Chondrocyte (in vitro differentiated cells): ENCODE measurements around the gene PTPRK. TPM values are rescaled to one million over a fixed set of nuclear protein-coding genes. Genes with fewer than 3 reads are reported as not detected.

Experiments used
- DNase-seq: peaks from one replicate; pipeline ENCODE4 v3.0.0; 2021; ENCODE audit warnings: mixed read lengths, low spot score
- H3K27ac Mint-ChIP-seq: one replicate; pipeline ENCODE4 v1.8.0; 2021; ENCODE audit warnings: mild to moderate bottlenecking, moderate library complexity, mixed read lengths; ENCODE audit not compliant: unreplicated experiment
- H3K27me3 Mint-ChIP-seq: 2 replicates; pipeline ENCODE4 v1.8.0; 2021; ENCODE audit warnings: low read depth, mixed read lengths
- H3K36me3 Mint-ChIP-seq: 2 replicates; pipeline ENCODE4 v1.8.0; 2021; ENCODE audit warnings: low read depth, mixed read lengths
- H3K4me1 Mint-ChIP-seq: 2 replicates; pipeline ENCODE4 v1.8.0; 2021; ENCODE audit warnings: low read depth, mild to moderate bottlenecking, mixed read lengths
- H3K4me3 Mint-ChIP-seq: one replicate; pipeline ENCODE4 v1.8.0; 2021; ENCODE audit warnings: mild to moderate bottlenecking, moderate library complexity, mixed read lengths; ENCODE audit not compliant: unreplicated experiment
- H3K9me3 Mint-ChIP-seq: 2 replicates; pipeline ENCODE4 v1.8.0; 2021; ENCODE audit warnings: low read depth, mixed read lengths
- total RNA-seq: library from RNA; stranded (reverse); gene quantifications from 3 replicates; pipeline ENCODE4 v1.2.1, GENCODE V29; 2021
- TF ChIP-seq, protein P1 (sequence below): fragments of 200-600 bp; sonication (generic); IDR thresholded peaks from 2 replicates; pipeline ENCODE4 v1.5.0; 2021; ENCODE audit warnings: antibody characterized with exemption, mild to moderate bottlenecking, moderate library complexity

PTPRK gene
- total RNA-seq, 1 donor from 2014 or later: 63.3 TPM

DNA sequence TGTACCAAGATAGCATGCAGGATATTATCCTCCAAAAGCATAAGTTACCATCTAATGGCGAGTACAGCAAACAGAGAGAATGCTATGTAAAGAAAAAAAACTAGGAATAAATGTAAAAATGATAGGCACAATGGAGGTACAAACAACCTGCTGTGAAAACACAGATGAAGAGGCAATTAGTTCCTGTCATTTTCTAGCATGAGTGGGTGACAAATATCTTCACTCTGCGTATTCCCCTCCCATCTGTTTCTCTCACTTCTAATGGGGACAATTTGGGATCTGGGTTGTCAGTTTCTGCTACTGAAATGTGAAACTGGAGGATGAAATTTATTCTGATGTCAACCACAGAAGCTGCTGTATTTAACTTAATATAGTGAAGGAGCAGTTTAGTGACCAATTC is 11.7 kb upstream of the PTPRK start:
- Mint-ChIP-seq H3K9me3 (no peaks in the 10 kb centered on the region), H3K36me3 (no peaks in the 10 kb centered on the region), H3K27ac (no peak overlapping the region), H3K4me3 (no peak overlapping the region), H3K4me1 (peaks cover 2% of the 10 kb centered on the region), H3K27me3 (no peaks in the 10 kb centered on the region)
- TF ChIP-seq, protein P1, sequence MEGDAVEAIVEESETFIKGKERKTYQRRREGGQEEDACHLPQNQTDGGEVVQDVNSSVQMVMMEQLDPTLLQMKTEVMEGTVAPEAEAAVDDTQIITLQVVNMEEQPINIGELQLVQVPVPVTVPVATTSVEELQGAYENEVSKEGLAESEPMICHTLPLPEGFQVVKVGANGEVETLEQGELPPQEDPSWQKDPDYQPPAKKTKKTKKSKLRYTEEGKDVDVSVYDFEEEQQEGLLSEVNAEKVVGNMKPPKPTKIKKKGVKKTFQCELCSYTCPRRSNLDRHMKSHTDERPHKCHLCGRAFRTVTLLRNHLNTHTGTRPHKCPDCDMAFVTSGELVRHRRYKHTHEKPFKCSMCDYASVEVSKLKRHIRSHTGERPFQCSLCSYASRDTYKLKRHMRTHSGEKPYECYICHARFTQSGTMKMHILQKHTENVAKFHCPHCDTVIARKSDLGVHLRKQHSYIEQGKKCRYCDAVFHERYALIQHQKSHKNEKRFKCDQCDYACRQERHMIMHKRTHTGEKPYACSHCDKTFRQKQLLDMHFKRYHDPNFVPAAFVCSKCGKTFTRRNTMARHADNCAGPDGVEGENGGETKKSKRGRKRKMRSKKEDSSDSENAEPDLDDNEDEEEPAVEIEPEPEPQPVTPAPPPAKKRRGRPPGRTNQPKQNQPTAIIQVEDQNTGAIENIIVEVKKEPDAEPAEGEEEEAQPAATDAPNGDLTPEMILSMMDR: no peak
- DNase-seq: no peak

DNA sequence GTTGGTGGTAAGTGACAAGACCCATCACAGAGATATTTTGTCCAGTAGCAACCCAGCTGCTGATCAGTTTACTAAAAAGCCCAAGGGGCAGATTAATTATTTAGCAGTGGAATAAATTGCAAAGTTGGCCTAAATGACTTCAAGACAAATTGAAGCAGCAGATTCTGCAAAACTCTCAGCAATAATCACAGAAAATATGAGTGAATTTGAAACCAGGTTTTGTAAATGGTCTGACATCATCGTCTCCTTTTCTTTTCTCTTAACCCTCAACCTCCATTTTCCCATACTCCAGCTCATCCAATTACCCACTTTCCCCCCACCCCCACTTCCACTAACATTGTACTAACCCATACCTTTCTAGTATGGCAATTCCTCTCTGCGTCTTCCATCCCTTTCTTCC is 11.3 kb upstream of the PTPRK start:
- Mint-ChIP-seq H3K36me3 (no peaks in the 10 kb centered on the region), H3K27ac (no peak overlapping the region), H3K9me3 (no peaks in the 10 kb centered on the region), H3K4me3 (no peak overlapping the region), H3K4me1 (peaks cover 2% of the 10 kb centered on the region), H3K27me3 (no peaks in the 10 kb centered on the region)
- DNase-seq: no peak
- TF ChIP-seq, protein P1: no peak

DNA sequence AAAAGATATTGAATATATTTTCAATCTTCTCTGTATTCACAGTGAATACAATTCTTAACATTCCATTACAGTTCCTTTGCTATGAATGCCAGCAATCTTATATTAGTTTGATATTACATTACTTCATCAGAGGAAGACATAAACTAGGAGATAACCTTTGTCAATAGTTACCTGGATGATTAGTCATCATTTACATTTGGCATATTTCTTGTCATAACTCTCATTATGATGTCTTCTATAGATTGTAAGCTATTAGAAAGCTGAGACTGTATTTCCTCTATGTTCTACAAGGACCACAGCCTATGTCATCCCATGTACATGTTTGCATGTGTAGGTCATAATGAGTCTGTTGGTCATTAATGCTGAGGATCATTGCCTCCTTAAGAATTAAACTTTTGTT is 7.8 kb upstream of the PTPRK start:
- DNase-seq: no peak
- TF ChIP-seq, protein P1: no peak
- H3K9me3 Mint-ChIP-seq: no peaks in the 10 kb centered on the region
- H3K27me3 Mint-ChIP-seq: no peaks in the 10 kb centered on the region
- H3K4me3 Mint-ChIP-seq: no peak overlapping the region
- H3K36me3 Mint-ChIP-seq: no peaks in the 10 kb centered on the region
- H3K4me1 Mint-ChIP-seq: peaks cover 2% of the 10 kb centered on the region
- H3K27ac Mint-ChIP-seq: no peak overlapping the region

DNA sequence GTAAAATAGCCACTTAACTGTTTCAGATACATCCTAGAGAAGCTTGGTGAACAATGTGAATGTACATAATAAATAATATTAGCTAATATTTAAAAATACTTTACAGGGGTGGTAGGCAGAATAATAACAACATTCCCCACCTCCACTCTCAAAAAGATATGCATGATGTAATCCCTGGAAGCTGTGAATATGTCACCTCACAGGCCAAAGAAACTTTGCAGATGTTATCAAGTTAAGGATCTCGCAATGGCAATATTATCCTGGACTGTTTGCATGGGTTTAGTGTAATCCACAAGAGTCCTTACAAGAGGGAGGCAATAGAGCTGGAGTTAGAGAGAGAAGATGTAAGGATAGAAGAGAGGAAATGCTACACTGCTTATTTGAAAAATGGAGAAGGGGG is 7.0 kb upstream of the PTPRK start:
- Mint-ChIP-seq H3K4me1 (peaks cover 2% of the 10 kb centered on the region), H3K36me3 (no peaks in the 10 kb centered on the region), H3K27me3 (no peaks in the 10 kb centered on the region), H3K27ac (no peak overlapping the region), H3K9me3 (no peaks in the 10 kb centered on the region), H3K4me3 (no peak overlapping the region)
- TF ChIP-seq, protein P1: no peak
- DNase-seq: no peak

DNA sequence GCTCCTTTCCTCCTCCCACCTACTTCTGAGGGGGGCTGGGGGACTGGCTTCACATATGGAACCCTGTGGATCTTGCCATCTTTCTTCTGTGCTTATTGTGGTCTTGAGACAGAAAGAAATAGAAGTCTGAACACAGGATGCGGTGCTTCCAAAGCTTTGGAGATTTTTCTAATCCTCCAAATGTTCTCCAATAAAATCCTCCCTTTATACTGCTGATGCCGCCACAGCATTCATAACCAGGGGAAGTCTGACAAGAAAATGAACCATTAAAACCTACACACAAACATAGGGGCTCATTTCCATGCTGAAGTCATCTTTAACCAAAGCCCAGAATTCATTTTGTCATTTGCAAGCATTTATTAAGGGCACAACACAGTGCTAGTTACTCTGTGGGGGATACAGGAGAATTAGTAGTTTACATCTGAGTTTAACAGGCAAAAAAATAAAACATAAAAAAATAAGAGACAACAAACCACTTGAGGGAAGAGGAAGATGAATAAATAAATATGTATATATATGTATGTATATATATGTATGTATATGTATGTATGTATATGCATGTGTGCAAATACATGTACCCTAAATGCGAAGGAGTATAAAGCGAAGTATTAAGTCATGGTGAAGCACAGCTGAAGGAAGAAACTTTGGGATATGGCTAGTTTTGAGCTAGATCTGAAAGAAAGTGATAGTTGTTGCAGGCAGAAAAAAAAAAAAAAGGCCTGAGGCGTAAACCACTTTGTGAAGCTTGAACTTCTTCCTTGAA is 5.9 kb upstream of the PTPRK start:
- Mint-ChIP-seq H3K27me3 (no peaks in the 10 kb centered on the region), H3K9me3 (no peaks in the 10 kb centered on the region), H3K4me3 (no peak overlapping the region), H3K27ac (no peak overlapping the region), H3K4me1 (peaks cover 5% of the 10 kb centered on the region), H3K36me3 (no peaks in the 10 kb centered on the region)
- TF ChIP-seq, protein P1: no peak
- DNase-seq: no peak
